SK-N-SH (cell line): ENCODE measurements around the gene ARFIP1. TPM values are rescaled to one million over a fixed set of nuclear protein-coding genes. Genes with fewer than 3 reads are reported as not detected.

Source experiments
- CTCF ChIA-PET: fragments of 300-600, 350-600 bp; formaldehyde crosslinking; extraction: SDS; loops from one replicate; lab custom pipeline; 2021; lab: Yijun Ruan, JAX
- POLR2A ChIA-PET: fragments of 350-600 bp; sonication (Branson Sonifier 250); formaldehyde crosslinking; extraction: SDS; loops from one replicate; lab custom pipeline; 2020; ENCODE audit warnings: antibody characterized with exemption, inconsistent platforms; lab: Yijun Ruan, JAX
- DNase-seq: peaks from one replicate; pipeline ENCODE4 v3.0.0; 2012
- H2AFZ ChIP-seq: fragments of 200-600 bp; sonication (generic); 2 replicates; pipeline ENCODE4 v1.8.1; 2016; ENCODE audit warnings: antibody characterized with exemption, mild to moderate bottlenecking, low read depth
- H3F3A ChIP-seq: fragments of 200-600 bp; sonication (generic); replicated peaks from 2 replicates; pipeline ENCODE3; 2016; ENCODE audit warnings: antibody characterized with exemption, mild to moderate bottlenecking; ENCODE audit not compliant: insufficient read depth
- H3K27ac ChIP-seq, 2 experiments: fragments of 200-500 bp in 1 of 2; fragments of 200-600 bp in 1 of 2; sonication (Bioruptor generic) in 1 of 2; sonication (generic), shearing (Covaris generic) in 1 of 2; 2 replicates each; pipeline versions ENCODE4 v1.5.1 to v1.6.1; 2014 to 2016; ENCODE audit warnings: low read depth in 2 of 2, inconsistent platforms in 1 of 2, low read length in 1 of 2, mild to moderate bottlenecking in 1 of 2, mixed read lengths in 1 of 2
- H3K27me3 ChIP-seq: fragments of 200-600 bp; sonication (generic), shearing (Covaris generic); 2 replicates; pipeline ENCODE4 v1.6.1; 2016; ENCODE audit warnings: mixed run types; ENCODE audit not compliant: insufficient read depth
- H3K36me3 ChIP-seq, 2 experiments: fragments of 200-500 bp in 1 of 2; fragments of 200-600 bp in 1 of 2; sonication (Bioruptor generic) in 1 of 2; sonication (generic) in 1 of 2; replicated peaks in 1 of 2; 2 replicates each; pipeline versions ENCODE3 to v1.5.1; 2014 to 2016; ENCODE audit warnings: low read length in 1 of 2, mild to moderate bottlenecking in 1 of 2; ENCODE audit not compliant: insufficient read depth in 2 of 2, control insufficient read depth in 1 of 2
- H3K4me1 ChIP-seq, 2 experiments: fragments of 200-500 bp in 1 of 2; fragments of 200-600 bp in 1 of 2; sonication (Bioruptor generic) in 1 of 2; sonication (generic), shearing (Covaris generic) in 1 of 2; 2 replicates each; pipeline versions ENCODE4 v1.5.1 to v1.6.1; 2014 to 2016; ENCODE audit warnings: low read depth in 1 of 2, low read length in 1 of 2, mixed run types in 1 of 2; ENCODE audit not compliant: insufficient read depth in 2 of 2, control insufficient read depth in 1 of 2
- H3K4me2 ChIP-seq: fragments of 200-600 bp; sonication (generic), shearing (Covaris generic); 2 replicates; pipeline ENCODE4 v1.6.1; 2017; ENCODE audit warnings: mixed run types
- H3K4me3 ChIP-seq, 2 experiments: fragments of 200-500 bp in 1 of 2; fragments of 200-600 bp in 1 of 2; sonication (Bioruptor generic) in 1 of 2; sonication (generic), shearing (Covaris generic) in 1 of 2; 2 replicates each; pipeline versions ENCODE4 v1.5.1 to v1.8.1; 2014 to 2016; ENCODE audit warnings: low read depth in 2 of 2, inconsistent platforms in 1 of 2, low read length in 1 of 2, mild to moderate bottlenecking in 1 of 2, mixed read lengths in 1 of 2, moderate library complexity in 1 of 2
- H3K79me2 ChIP-seq: fragments of 200-600 bp; sonication (generic); 2 replicates; pipeline ENCODE4 v1.8.1; 2017; ENCODE audit warnings: mild to moderate bottlenecking; ENCODE audit not compliant: insufficient read depth
- H3K9ac ChIP-seq: fragments of 200-600 bp; sonication (generic); 2 replicates; pipeline ENCODE4 v1.6.1; 2017; ENCODE audit warnings: mixed run types
- H3K9me2 ChIP-seq: fragments of 200-600 bp; sonication (generic); 2 replicates; pipeline ENCODE4 v1.6.1; 2017; ENCODE audit warnings: mixed run types
- H3K9me3 ChIP-seq: fragments of 200-600 bp; sonication (generic); 2 replicates; pipeline ENCODE4 v1.6.1; 2017; ENCODE audit warnings: mixed run types, mild to moderate bottlenecking, moderate library complexity
- H4K20me1 ChIP-seq: fragments of 200-600 bp; sonication (generic); 2 replicates; pipeline ENCODE4 v1.6.1; 2017; ENCODE audit warnings: mild to moderate bottlenecking, mixed run types; ENCODE audit not compliant: insufficient read depth
- CHD2 ChIP-seq: fragments of 150-350 bp; IDR thresholded peaks from 2 replicates; pipeline ENCODE4 v1.6.1; 2018; ENCODE audit warnings: low read length; ENCODE audit not compliant: partially characterized antibody
- ELF1 ChIP-seq: IDR thresholded peaks from 2 replicates; pipeline ENCODE4 v1.4.0; 2012
- EP300 ChIP-seq, 2 experiments: IDR thresholded peaks; 2 replicates each; pipeline versions ENCODE4 v1.4.0 to v1.6.1; 2012; ENCODE audit warnings: borderline replicate concordance in 1 of 2, low read depth in 1 of 2, low read length in 1 of 2
- FOSL2 ChIP-seq: IDR thresholded peaks from 2 replicates; pipeline ENCODE4 v1.4.0; 2012; ENCODE audit warnings: low read depth, mild to moderate bottlenecking, moderate library complexity, borderline replicate concordance
- FOXM1 ChIP-seq: IDR thresholded peaks from 2 replicates; pipeline ENCODE4 v1.4.0; 2012; ENCODE audit warnings: low read depth, mild to moderate bottlenecking
- GATA2 ChIP-seq: sonication (generic); formaldehyde crosslinking; IDR thresholded peaks from 2 replicates; pipeline ENCODE4 v1.5.0; 2020; ENCODE audit warnings: mild to moderate bottlenecking, missing genetic modification reagents
- NRF1 ChIP-seq: IDR thresholded peaks from 2 replicates; pipeline ENCODE4 v1.6.1; 2012; ENCODE audit warnings: low read depth, mild to moderate bottlenecking, low read length
- POLR2AphosphoS5 ChIP-seq: IDR thresholded peaks from 2 replicates; pipeline ENCODE4 v1.6.1; 2012; ENCODE audit warnings: low read depth, low read length
- RAD21 ChIP-seq: IDR thresholded peaks from 2 replicates; pipeline ENCODE4 v1.6.1; 2012; ENCODE audit warnings: mild to moderate bottlenecking, low read length
- RFX5 ChIP-seq: IDR thresholded peaks from 2 replicates; pipeline ENCODE4 v1.6.1; 2012; ENCODE audit warnings: mild to moderate bottlenecking, improper control_type of control experiment, low read length
- RXRA ChIP-seq: IDR thresholded peaks from 2 replicates; pipeline ENCODE4 v1.4.0; 2012; ENCODE audit warnings: low read depth, mild to moderate bottlenecking, borderline replicate concordance
- SMC3 ChIP-seq: IDR thresholded peaks from 2 replicates; pipeline ENCODE4 v1.6.1; 2012; ENCODE audit warnings: low read depth, low read length, improper control_type of control experiment
- TAF1 ChIP-seq: IDR thresholded peaks from 2 replicates; pipeline ENCODE4 v1.6.1; 2012; ENCODE audit warnings: low read depth, mild to moderate bottlenecking, low read length, moderate library complexity, borderline replicate concordance
- TEAD4 ChIP-seq: IDR thresholded peaks from 2 replicates; pipeline ENCODE4 v1.4.0; 2012; ENCODE audit warnings: mild to moderate bottlenecking, borderline replicate concordance; ENCODE audit not compliant: insufficient read depth
- YY1 ChIP-seq: IDR thresholded peaks from 2 replicates; pipeline ENCODE4 v1.4.0; 2012; ENCODE audit warnings: low read depth, mild to moderate bottlenecking
- WGBS: methylation state at CpG from one replicate; pipeline ENCODE4 v1.1.6; 2017; ENCODE audit warnings: low lambda C conversion rate; 5-methylcytosine and 5-hydroxymethylcytosine counted together
- polyA plus RNA-seq, 3 experiments: library from polyadenylated mRNA; depleted of rRNA; stranded (reverse); fragments of >200 nt; gene quantifications; 2 replicates each; pipeline ENCODE4 v1.2.3, GENCODE V29; 2012
- TF ChIP-seq, protein P1 (sequence below): IDR thresholded peaks from 2 replicates; pipeline ENCODE4 v1.6.1; 2012; ENCODE audit warnings: mild to moderate bottlenecking, low read depth, low read length, moderate library complexity
- TF ChIP-seq, protein P2 (sequence below): IDR thresholded peaks from 2 replicates; pipeline ENCODE4 v1.4.0; 2012; ENCODE audit warnings: low read depth, borderline replicate concordance
- TF ChIP-seq, protein P3 (sequence below): fragments of 150-350 bp; IDR thresholded peaks from 2 replicates; pipeline ENCODE4 v1.6.1; 2016; ENCODE audit warnings: mild to moderate bottlenecking, low read depth, low read length
- TF ChIP-seq, protein P4 (sequence below): IDR thresholded peaks from 2 replicates; pipeline ENCODE4; 2012
- TF ChIP-seq, protein P5 (sequence below): fragments of 200-600 bp; sonication (generic); IDR thresholded peaks from 2 replicates; pipeline ENCODE4 v1.6.1; 2017; ENCODE audit warnings: antibody characterized with exemption, mild to moderate bottlenecking, moderate library complexity
- TF ChIP-seq, protein P6 (sequence below): IDR thresholded peaks from 2 replicates; pipeline ENCODE4 v1.4.0; 2012; ENCODE audit warnings: low read depth

Gene ARFIP1
- polyA plus RNA-seq, 1 of the 3 experiments (the other 2 are of a cell fraction) = 15.7 TPM

DNA sequence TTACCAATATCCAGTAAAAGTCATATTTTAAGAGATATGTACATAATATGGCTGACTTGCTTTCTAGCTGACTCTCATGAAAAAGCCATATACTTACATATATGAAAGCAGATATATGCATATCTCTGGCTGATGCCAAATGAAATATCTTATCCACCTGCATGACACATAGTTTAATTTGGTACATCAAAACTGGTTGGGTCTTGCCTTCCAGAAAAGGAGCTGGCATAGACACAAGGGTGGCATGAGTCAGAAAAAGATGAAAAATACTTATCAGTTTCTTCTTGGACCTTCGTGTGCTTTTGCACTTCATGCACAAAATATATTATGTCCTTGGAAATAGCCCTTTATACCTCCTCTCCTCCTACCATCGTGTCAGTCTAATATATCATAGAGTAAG lies 32.3 kb upstream of the ARFIP1 start (continued):
- TF ChIP-seq, protein P1, sequence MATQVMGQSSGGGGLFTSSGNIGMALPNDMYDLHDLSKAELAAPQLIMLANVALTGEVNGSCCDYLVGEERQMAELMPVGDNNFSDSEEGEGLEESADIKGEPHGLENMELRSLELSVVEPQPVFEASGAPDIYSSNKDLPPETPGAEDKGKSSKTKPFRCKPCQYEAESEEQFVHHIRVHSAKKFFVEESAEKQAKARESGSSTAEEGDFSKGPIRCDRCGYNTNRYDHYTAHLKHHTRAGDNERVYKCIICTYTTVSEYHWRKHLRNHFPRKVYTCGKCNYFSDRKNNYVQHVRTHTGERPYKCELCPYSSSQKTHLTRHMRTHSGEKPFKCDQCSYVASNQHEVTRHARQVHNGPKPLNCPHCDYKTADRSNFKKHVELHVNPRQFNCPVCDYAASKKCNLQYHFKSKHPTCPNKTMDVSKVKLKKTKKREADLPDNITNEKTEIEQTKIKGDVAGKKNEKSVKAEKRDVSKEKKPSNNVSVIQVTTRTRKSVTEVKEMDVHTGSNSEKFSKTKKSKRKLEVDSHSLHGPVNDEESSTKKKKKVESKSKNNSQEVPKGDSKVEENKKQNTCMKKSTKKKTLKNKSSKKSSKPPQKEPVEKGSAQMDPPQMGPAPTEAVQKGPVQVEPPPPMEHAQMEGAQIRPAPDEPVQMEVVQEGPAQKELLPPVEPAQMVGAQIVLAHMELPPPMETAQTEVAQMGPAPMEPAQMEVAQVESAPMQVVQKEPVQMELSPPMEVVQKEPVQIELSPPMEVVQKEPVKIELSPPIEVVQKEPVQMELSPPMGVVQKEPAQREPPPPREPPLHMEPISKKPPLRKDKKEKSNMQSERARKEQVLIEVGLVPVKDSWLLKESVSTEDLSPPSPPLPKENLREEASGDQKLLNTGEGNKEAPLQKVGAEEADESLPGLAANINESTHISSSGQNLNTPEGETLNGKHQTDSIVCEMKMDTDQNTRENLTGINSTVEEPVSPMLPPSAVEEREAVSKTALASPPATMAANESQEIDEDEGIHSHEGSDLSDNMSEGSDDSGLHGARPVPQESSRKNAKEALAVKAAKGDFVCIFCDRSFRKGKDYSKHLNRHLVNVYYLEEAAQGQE = no peak

DNA sequence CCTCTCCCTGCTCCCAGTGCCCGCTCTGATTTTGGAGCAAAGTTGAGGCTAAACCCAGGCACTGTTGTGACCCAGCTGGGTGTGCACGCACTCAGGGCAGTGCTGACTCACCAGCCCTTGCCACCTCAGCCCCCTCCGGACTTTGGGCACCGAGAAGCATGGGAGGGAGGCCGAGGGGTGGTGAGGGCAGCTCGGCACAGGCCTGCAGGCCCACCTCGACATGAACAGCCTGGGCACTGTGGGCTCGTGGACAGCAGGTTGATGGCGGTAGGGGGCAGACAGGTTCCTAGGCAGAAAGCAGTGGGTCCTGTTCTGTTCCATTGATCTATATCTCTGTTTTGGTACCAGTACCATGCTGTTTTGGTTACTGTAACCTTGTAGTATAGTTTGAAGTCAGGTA lies 31.1 kb upstream of the ARFIP1 start:
- TF ChIP-seq, protein P2, sequence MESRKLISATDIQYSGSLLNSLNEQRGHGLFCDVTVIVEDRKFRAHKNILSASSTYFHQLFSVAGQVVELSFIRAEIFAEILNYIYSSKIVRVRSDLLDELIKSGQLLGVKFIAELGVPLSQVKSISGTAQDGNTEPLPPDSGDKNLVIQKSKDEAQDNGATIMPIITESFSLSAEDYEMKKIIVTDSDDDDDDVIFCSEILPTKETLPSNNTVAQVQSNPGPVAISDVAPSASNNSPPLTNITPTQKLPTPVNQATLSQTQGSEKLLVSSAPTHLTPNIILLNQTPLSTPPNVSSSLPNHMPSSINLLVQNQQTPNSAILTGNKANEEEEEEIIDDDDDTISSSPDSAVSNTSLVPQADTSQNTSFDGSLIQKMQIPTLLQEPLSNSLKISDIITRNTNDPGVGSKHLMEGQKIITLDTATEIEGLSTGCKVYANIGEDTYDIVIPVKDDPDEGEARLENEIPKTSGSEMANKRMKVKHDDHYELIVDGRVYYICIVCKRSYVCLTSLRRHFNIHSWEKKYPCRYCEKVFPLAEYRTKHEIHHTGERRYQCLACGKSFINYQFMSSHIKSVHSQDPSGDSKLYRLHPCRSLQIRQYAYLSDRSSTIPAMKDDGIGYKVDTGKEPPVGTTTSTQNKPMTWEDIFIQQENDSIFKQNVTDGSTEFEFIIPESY = no peak
- TF ChIP-seq RXRA (no peak), FOXM1 (no peak), GATA2 (CRISPR knock-in tag) (no peak), EP300 (IDR thresholded peaks at IDR 0.05; ENCODE audit: borderline replicate concordance in 1 of 2, low read depth in 1 of 2, low read length in 1 of 2) (no peak), TAF1 (no peak), TEAD4 (no peak), ELF1 (no peak), POLR2AphosphoS5 (no peak), SMC3 (no peak), CHD2 (no peak), YY1 (no peak), RFX5 (no peak), FOSL2 (no peak), NRF1 (no peak), RAD21 (no peak)
- TF ChIP-seq, protein P3, sequence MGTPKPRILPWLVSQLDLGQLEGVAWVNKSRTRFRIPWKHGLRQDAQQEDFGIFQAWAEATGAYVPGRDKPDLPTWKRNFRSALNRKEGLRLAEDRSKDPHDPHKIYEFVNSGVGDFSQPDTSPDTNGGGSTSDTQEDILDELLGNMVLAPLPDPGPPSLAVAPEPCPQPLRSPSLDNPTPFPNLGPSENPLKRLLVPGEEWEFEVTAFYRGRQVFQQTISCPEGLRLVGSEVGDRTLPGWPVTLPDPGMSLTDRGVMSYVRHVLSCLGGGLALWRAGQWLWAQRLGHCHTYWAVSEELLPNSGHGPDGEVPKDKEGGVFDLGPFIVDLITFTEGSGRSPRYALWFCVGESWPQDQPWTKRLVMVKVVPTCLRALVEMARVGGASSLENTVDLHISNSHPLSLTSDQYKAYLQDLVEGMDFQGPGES = no peak
- TF ChIP-seq, protein P4, sequence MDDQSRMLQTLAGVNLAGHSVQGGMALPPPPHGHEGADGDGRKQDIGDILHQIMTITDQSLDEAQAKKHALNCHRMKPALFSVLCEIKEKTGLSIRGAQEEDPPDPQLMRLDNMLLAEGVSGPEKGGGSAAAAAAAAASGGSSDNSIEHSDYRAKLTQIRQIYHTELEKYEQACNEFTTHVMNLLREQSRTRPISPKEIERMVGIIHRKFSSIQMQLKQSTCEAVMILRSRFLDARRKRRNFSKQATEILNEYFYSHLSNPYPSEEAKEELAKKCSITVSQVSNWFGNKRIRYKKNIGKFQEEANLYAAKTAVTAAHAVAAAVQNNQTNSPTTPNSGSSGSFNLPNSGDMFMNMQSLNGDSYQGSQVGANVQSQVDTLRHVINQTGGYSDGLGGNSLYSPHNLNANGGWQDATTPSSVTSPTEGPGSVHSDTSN = no peak
- TF ChIP-seq, protein P5, sequence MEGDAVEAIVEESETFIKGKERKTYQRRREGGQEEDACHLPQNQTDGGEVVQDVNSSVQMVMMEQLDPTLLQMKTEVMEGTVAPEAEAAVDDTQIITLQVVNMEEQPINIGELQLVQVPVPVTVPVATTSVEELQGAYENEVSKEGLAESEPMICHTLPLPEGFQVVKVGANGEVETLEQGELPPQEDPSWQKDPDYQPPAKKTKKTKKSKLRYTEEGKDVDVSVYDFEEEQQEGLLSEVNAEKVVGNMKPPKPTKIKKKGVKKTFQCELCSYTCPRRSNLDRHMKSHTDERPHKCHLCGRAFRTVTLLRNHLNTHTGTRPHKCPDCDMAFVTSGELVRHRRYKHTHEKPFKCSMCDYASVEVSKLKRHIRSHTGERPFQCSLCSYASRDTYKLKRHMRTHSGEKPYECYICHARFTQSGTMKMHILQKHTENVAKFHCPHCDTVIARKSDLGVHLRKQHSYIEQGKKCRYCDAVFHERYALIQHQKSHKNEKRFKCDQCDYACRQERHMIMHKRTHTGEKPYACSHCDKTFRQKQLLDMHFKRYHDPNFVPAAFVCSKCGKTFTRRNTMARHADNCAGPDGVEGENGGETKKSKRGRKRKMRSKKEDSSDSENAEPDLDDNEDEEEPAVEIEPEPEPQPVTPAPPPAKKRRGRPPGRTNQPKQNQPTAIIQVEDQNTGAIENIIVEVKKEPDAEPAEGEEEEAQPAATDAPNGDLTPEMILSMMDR = no peak
- TF ChIP-seq, protein P6, sequence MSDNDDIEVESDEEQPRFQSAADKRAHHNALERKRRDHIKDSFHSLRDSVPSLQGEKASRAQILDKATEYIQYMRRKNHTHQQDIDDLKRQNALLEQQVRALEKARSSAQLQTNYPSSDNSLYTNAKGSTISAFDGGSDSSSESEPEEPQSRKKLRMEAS = no peak
- Histone ChIP-seq H3K27me3 (no peaks in the 10 kb centered on the region), H3K27ac (no peak overlapping the region), H4K20me1 (no peaks in the 10 kb centered on the region), H3K9me3 (no peaks in the 10 kb centered on the region), H3K79me2 (no peaks in the 10 kb centered on the region), H3K4me1 (no peaks in the 10 kb centered on the region), H3F3A (no peaks in the 10 kb centered on the region), H3K9me2 (no peaks in the 10 kb centered on the region), H2AFZ (no peak overlapping the region), H3K9ac (no peak overlapping the region), H3K4me2 (no peak overlapping the region), H3K36me3 (no peaks in the 10 kb centered on the region), H3K4me3 (no peak overlapping the region)
- 65% methylated on average over 4 of the region's 9 CpGs for WGBS
- ChIA-PET POLR2A (no interaction called here), CTCF (no interaction called here)
- no peak for DNase-seq
